Lower lobe of right lung (tissue), 2 donors: ENCODE results near the gene CSAG1. TPM values are rescaled to one million over a fixed set of nuclear protein-coding genes. Genes with fewer than 3 reads are reported as not detected.
"Not testable (repeated sequence)": the region's sequence is repeated elsewhere in the genome, so short reads cannot be mapped to it uniquely, and the experiment has no call there.

Experiments used
- ATAC-seq, 2 donors: fragments of 200-7000 bp; cut with Tn5 transposase; one replicate each; pipeline ENCODE4 v1.9.1; 2020 to 2022; ENCODE audit warnings: mild to moderate bottlenecking in 2 of 2, moderate library complexity in 2 of 2
- DNase-seq: peaks from one replicate; pipeline ENCODE4 v3.0.0-alpha.2; 2020
- H3K27ac ChIP-seq: fragments of 200-600 bp; one replicate; pipeline ENCODE4 v1.8.0; 2022
- H3K27me3 ChIP-seq: fragments of 200-600 bp; one replicate; pipeline ENCODE4 v1.8.0; 2022; ENCODE audit warnings: low read depth
- H3K36me3 ChIP-seq: fragments of 200-600 bp; one replicate; pipeline ENCODE4 v1.8.0; 2022; ENCODE audit warnings: mild to moderate bottlenecking
- H3K4me1 ChIP-seq: fragments of 200-600 bp; one replicate; pipeline ENCODE4 v1.8.0; 2022
- H3K4me3 ChIP-seq: fragments of 200-600 bp; one replicate; pipeline ENCODE4 v1.8.0; 2022; ENCODE audit warnings: mild to moderate bottlenecking
- H3K9me3 ChIP-seq: fragments of 200-600 bp; one replicate; pipeline ENCODE4 v1.8.0; 2022
- intact Hi-C: fragments of 100-400 bp; cut with DNase I; formaldehyde crosslinking; loops from one replicate; pipeline ENCODE4 v1.11.0; 2022
- long read RNA-seq: library from polyadenylated mRNA; unstranded; transcript quantifications from one replicate; pipeline ENCODE4 v2.0.0, GENCODE V29; 2021
- total RNA-seq: library from RNA; stranded (reverse); fragmentation: NEBNext Ultra II Directional; extraction: Animal tissue kit (Norgen Biotek cat#: 25700); gene quantifications from one replicate; pipeline ENCODE4 v1.2.1, GENCODE V29; 2021
- TF ChIP-seq, protein P1 (sequence below): fragments of 200-600 bp; IDR thresholded peaks from one replicate; pipeline ENCODE4 v1.8.0; 2022; ENCODE audit warnings: antibody characterized with exemption, mild to moderate bottlenecking
- donor health status: DM: no; HTN: yes; CAD: no; lungs with severe emphysema.

CSAG1 gene, protein sequence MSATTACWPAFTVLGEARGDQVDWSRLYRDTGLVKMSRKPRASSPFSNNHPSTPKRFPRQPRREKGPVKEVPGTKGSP
- total RNA-seq = not detected
- long read RNA-seq = 0 reads

DNA sequence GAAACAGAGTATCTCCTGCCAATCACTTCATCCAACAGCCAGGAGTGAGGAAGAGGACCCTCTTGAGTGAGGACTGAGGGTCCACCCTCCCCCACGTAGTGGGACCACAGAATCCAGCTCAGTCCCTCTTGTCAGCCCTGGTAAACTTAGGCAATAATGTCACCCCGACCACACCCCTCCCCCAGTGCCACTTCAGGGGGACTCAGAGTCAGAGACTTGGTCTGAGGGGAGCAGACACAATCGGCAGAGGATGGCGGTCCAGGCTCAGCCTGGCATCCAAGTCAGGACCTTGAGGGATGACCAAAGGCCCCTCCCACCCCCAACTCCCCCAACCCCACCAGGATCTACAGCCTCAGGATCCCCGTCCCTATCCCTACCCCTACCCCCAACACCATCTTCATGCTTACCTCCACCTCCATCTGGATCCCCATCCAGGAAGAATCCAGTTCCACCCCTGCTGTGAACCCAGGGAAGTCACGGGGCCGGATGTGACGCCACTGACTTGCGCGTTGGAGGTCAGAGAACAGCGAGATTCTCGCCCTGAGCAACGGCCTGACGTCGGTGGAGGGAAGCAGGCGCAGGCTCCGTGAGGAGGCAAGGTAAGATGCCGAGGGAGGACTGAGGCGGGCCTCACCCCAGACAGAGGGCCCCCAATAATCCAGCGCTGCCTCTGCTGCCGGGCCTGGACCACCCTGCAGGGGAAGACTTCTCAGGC, at the start of gene CSAG1, which contains the start of gene MAGEA12:
TSS of gene CSAG1 (minus strand) at position 461 of the 715 bp plus-strand sequence. CDS start 1,261 bp downstream, outside the sequence.
TSS of gene MAGEA12 (plus strand) at position 497 of the 715 bp plus-strand sequence. CDS start 2,405 bp downstream, outside the sequence.
- no peak for ATAC-seq
- TF ChIP-seq, protein P1, sequence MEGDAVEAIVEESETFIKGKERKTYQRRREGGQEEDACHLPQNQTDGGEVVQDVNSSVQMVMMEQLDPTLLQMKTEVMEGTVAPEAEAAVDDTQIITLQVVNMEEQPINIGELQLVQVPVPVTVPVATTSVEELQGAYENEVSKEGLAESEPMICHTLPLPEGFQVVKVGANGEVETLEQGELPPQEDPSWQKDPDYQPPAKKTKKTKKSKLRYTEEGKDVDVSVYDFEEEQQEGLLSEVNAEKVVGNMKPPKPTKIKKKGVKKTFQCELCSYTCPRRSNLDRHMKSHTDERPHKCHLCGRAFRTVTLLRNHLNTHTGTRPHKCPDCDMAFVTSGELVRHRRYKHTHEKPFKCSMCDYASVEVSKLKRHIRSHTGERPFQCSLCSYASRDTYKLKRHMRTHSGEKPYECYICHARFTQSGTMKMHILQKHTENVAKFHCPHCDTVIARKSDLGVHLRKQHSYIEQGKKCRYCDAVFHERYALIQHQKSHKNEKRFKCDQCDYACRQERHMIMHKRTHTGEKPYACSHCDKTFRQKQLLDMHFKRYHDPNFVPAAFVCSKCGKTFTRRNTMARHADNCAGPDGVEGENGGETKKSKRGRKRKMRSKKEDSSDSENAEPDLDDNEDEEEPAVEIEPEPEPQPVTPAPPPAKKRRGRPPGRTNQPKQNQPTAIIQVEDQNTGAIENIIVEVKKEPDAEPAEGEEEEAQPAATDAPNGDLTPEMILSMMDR = no peak

DNA sequence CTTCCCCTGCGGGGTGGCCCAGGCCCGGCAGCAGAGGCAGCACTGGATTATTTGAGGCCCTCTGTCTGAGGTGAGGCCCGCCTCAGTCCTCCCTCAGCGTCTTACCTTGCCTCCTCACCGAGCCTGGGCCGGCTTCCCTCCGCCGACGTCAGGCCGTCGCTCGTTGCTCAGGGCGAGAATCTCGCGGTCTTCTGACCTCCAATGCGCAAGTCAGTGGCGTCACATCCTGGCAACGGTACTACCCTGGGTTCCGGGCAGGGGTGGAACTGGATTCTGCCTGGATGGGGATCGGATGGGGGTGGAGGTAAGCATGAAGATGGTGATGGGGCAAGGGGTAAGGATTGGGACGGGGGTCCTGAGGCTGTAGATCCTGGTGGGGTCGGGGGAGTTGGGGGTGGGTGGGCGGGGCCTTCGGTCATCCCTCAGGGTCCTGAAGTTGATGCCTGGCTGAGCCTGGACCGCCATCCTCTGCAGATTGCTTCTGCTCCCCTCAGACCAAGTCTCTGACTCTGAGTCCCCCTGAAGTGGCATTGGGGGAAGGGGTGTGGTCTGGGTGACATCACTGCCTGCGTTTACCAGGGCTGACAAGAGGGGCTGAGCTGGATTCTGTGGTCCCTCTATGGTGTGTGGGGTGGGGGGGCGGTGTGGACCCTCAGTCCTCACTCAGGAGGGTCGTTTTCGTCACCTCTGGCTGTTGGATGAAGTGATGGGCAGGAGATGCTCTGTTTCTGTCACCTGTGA, 36.2 kb upstream of the CSAG1 start, which contains the start of gene MAGEA6:
TSS of gene MAGEA6 (minus strand) at position 141 of the 741 bp plus-strand sequence. CDS start 2,039 bp downstream, outside the sequence.
- H3K4me3 ChIP-seq, DNase-seq, ATAC-seq, H3K27ac ChIP-seq, H3K36me3 ChIP-seq, H3K27me3 ChIP-seq, H3K4me1 ChIP-seq, H3K9me3 ChIP-seq, intact Hi-C loops: not testable (repeated sequence)

More for the DNA sequence above, at the start of gene CSAG1, which contains the start of gene MAGEA12:
- DNase-seq = no peak
- Histone ChIP-seq H3K9me3 (no peaks in the 10 kb centered on the region), H3K27ac (no peak within 1 kb of the TSS), H3K27me3 (no peaks in the 10 kb centered on the region), H3K4me1 (no peaks in the 10 kb centered on the region), H3K4me3 (no peak within 1 kb of the TSS), H3K36me3 (no peaks in the 10 kb centered on the region)
- intact Hi-C loops = no loop called here

- intact Hi-C loops, H3K36me3 ChIP-seq, H3K27ac ChIP-seq, H3K27me3 ChIP-seq, DNase-seq, ATAC-seq, H3K4me3 ChIP-seq, H3K9me3 ChIP-seq, H3K4me1 ChIP-seq: not testable (repeated sequence)
Measured at GRCh38 chrX:152766562-152766961, 33.0 kb upstream of the CSAG1 start.

DNA sequence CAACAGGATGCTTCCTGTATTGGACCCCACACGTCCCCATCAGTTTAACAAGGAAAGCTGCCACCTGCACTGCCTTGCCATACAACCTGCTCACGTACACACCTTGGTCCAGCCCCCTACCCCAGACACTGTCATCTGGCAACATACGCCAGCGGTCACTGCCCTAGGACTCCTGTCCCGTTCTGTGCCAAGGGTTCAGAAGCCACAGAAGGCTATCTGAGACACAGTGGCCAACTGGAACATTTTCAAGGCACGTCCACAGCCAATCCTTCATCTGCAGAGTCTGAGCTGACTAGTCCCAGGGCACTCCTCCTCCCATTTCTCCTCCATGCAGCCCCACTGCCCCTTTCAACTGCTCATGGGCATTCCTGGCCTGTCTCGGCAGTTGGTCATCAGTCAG, 28.1 kb upstream of the CSAG1 start:
- intact Hi-C loops, ATAC-seq, H3K27ac ChIP-seq: not testable (repeated sequence)

DNA sequence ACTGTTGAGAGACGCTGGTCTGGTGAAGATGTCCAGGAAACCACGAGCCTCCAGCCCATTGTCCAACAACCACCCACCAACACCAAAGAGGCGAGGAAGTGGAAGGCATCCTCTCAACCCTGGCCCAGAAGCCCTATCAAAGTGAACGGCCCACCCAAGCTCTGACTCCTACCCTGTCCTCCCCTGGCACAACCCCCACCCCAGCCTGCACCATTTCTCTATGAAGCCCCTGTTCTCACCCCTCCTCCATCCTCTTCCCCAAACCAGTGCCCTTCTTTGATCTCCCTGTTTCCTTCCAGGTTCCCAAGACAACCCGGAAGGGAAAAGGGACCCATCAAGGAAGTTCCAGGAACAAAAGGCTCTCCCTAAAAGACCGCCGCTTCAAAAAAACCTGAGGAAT, 26.0 kb upstream of the CSAG1 start:
- H3K4me1 ChIP-seq, ATAC-seq, H3K4me3 ChIP-seq, intact Hi-C loops, H3K9me3 ChIP-seq, H3K27me3 ChIP-seq, H3K36me3 ChIP-seq, DNase-seq, H3K27ac ChIP-seq: not testable (repeated sequence)

More for the DNA sequence above, 28.1 kb upstream of the CSAG1 start:
- not testable (repeated sequence) for H3K9me3 ChIP-seq, H3K4me3 ChIP-seq, H3K36me3 ChIP-seq, H3K4me1 ChIP-seq, DNase-seq, H3K27me3 ChIP-seq

DNA sequence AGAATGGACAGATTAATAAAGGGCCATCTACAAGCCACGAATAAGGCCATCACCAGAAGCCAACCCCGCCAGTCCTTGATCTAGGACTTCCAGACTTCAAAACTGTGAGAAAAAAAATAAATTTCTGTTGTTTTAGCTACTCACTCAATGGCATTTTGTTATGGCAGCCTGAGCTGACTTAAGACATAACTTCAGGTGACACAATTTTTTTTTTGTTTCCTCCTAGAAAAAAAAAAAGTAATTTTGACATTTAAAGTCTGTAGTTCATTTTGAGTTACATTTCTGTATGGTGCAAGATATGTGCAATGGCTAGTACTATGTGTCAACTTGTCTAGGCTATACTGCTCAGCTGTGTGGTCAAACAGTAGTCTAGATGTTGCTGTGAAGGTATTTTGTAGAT, 25.4 kb upstream of the CSAG1 start, which contains the start of gene CSAG3:
TSS of gene CSAG3 (plus strand) at position 301 of the 400 bp plus-strand sequence.
- H3K36me3 ChIP-seq, DNase-seq, ATAC-seq, H3K27me3 ChIP-seq, H3K27ac ChIP-seq, H3K4me1 ChIP-seq, H3K4me3 ChIP-seq, intact Hi-C loops, H3K9me3 ChIP-seq: not testable (repeated sequence)

- DNase-seq, H3K36me3 ChIP-seq, H3K9me3 ChIP-seq, H3K4me1 ChIP-seq, H3K4me3 ChIP-seq, H3K27me3 ChIP-seq, intact Hi-C loops, H3K27ac ChIP-seq, ATAC-seq: not testable (repeated sequence)
Measured at GRCh38 chrX:152754871-152755270, 21.4 kb upstream of the CSAG1 start.

DNA sequence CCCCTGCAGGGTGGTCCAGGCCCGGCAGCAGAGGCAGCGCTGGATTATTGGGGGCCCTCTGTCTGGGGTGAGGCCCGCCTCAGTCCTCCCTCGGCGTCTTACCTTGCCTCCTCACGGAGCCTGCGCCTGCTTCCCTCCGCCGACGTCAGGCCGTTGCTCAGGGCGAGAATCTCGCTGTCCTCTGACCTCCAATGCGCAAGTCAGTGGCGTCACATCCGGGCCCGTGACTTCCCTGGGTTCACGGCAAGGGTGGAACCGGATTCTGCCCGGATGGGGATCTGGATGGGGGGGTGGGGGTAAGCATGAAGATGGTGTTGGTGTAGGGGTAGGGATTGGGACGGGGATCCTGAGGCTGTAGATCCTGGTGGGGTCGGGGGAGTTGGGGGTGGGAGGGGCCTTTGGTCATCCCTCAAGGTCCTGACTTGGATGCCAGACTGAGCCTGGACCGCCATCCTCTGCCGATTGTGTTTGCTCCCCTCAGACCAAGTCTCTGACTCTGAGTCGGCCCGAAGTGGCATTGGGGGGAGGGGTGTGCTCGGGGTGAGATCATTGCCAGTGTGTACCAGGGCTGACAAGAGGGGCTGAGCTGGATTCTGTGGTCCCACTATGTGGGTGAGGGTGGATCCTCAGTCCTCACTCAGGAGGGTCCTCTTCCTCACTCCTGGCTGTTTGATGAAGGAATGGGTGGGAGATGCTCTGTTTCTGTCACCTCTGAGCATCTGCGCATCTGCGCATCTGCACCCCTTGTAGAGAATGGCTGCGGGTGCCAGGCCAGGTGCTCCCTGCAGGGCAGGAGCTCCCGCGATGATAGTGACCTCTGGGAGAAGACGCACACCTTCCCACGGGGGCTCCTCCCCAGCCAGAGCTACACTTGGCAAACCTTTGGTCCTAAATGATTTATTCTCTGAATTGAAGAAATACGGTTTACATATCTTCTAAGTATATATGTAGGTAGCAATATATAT, 20.4 kb upstream of the CSAG1 start, which contains the start of gene MAGEA2:
TSS of gene MAGEA2 (minus strand) at position 157 of the 965 bp plus-strand sequence. CDS start 2,479 bp downstream, outside the sequence.
- H3K27me3 ChIP-seq, H3K4me3 ChIP-seq, H3K4me1 ChIP-seq, H3K9me3 ChIP-seq, intact Hi-C loops, DNase-seq, H3K36me3 ChIP-seq, ATAC-seq, H3K27ac ChIP-seq: not testable (repeated sequence)
